HepG2 (cell line): Measurements from ENCODE around the gene SLC6A14. TPM values are rescaled to one million over a fixed set of nuclear protein-coding genes. Genes with fewer than 3 reads are reported as not detected.
A peak's percentile ranks its signal among the peaks of the same experiment; 100 is the strongest.

Experiments used
- ATAC-seq: fragments of 200-7000 bp; cut with Tn5 transposase; 3 replicates; pipeline ENCODE4 v1.9.1; 2020; ENCODE audit warnings: mild to moderate bottlenecking, moderate library complexity
- BruUV-seq: library from RNA; stranded (reverse); fragments of 400-500 nt; replicated peaks from 2 replicates; lab custom pipeline; 2021; lab: Mats Ljungman, UMichigan
- CTCF ChIA-PET: fragments of 300-600 bp; formaldehyde crosslinking; extraction: SDS; loops from one replicate; lab custom pipeline; 2021; ENCODE audit warnings: low total read pairs, inconsistent platforms, low intra/inter-chr PET ratio; lab: Yijun Ruan, JAX
- POLR2A ChIA-PET: fragments of 350-600 bp; sonication (Branson Sonifier 250); formaldehyde crosslinking; loops from one replicate; lab custom pipeline; 2020; ENCODE audit warnings: antibody characterized with exemption, inconsistent platforms; lab: Yijun Ruan, JAX
- DNase-seq: peaks from one replicate; pipeline ENCODE4 v3.0.0-alpha.2; 2015; ENCODE audit warnings: low spot score
- FAIRE-seq: peaks from 3 replicates; lab custom pipeline; 2011; peaks lifted over from hg19 to GRCh38; lab: Jason Lieb, UNC
- H2AFZ ChIP-seq: one replicate; pipeline ENCODE4 v1.6.1; 2011; ENCODE audit warnings: low read length, inconsistent platforms
- H3K27ac ChIP-seq: fragments of 300-600 bp; 3 replicates; pipeline ENCODE4 v1.8.0; 2011; ENCODE audit warnings: mixed run types, mild to moderate bottlenecking, mixed read lengths, low read length, inconsistent platforms; ENCODE audit not compliant: insufficient read depth; ENCODE audit errors: extremely low read length
- H3K27me3 ChIP-seq, 2 experiments: fragments of 200-600 bp in 1 of 2; 2 replicates in 1 of 2; 3 replicates in 1 of 2; pipeline versions ENCODE4 v1.6.0 to v1.8.0; 2011; ENCODE audit warnings: low read length in 2 of 2, mild to moderate bottlenecking in 2 of 2, moderate library complexity in 2 of 2, inconsistent platforms in 1 of 2; ENCODE audit not compliant: insufficient read depth in 2 of 2, control insufficient read depth in 1 of 2
- H3K36me3 ChIP-seq, 2 experiments: fragments of 200-600 bp in 1 of 2; replicated peaks in 1 of 2; 2 replicates in 1 of 2; 3 replicates in 1 of 2; pipeline versions ENCODE4 v1.5.1 to v1.8.0; 2011; ENCODE audit warnings: low read length in 2 of 2, inconsistent platforms in 1 of 2; ENCODE audit not compliant: insufficient read depth in 2 of 2, control insufficient read depth in 1 of 2
- H3K4me1 ChIP-seq: 2 replicates; pipeline ENCODE4 v1.5.1; 2012; ENCODE audit warnings: low read length, inconsistent platforms; ENCODE audit not compliant: insufficient read depth
- H3K4me2 ChIP-seq: 2 replicates; pipeline ENCODE4 v1.6.0; 2011; ENCODE audit warnings: low read depth, low read length, inconsistent platforms
- H3K4me3 ChIP-seq, 3 experiments: fragments of 200-600 bp in 1 of 3; sonication (generic), shearing (Covaris generic) in 1 of 3; replicated peaks in 1 of 3; 2 replicates each; pipeline ENCODE4 v1.5.1; 2011 to 2016; ENCODE audit warnings: low read length in 3 of 3, inconsistent platforms in 2 of 3, low read depth in 2 of 3, mild to moderate bottlenecking in 2 of 3, control low read depth in 1 of 3, mixed read lengths in 1 of 3; ENCODE audit not compliant: insufficient read depth in 1 of 3
- H3K79me2 ChIP-seq: one replicate; pipeline ENCODE4 v1.6.1; 2011; ENCODE audit warnings: low read length, inconsistent platforms; ENCODE audit not compliant: insufficient read depth
- H3K9ac ChIP-seq: 2 replicates; pipeline ENCODE4 v1.6.0; 2011; ENCODE audit warnings: mild to moderate bottlenecking, low read depth, low read length, inconsistent platforms; ENCODE audit not compliant: insufficient read depth
- H3K9me3 ChIP-seq: 2 replicates; pipeline ENCODE4 v1.5.1; 2012; ENCODE audit warnings: mild to moderate bottlenecking, low read length
- H4K20me1 ChIP-seq: 2 replicates; pipeline ENCODE4 v1.6.0; 2011; ENCODE audit warnings: inconsistent platforms, mild to moderate bottlenecking, low read length, moderate library complexity; ENCODE audit not compliant: insufficient read depth
- AHR ChIP-seq: IDR thresholded peaks from 2 replicates; pipeline ENCODE4 v1.6.1; 2018; ENCODE audit warnings: missing genetic modification reagents, missing compliant biosample characterization
- ARID2 ChIP-seq: sonication (generic); formaldehyde crosslinking; IDR thresholded peaks from 2 replicates; pipeline ENCODE4 v1.8.1; 2022; ENCODE audit warnings: mild to moderate bottlenecking, missing genetic modification reagents, borderline replicate concordance
- CBX5 ChIP-seq: sonication (generic); formaldehyde crosslinking; IDR thresholded peaks from 2 replicates; pipeline ENCODE4 v1.4.0; 2020; ENCODE audit warnings: missing genetic modification reagents, borderline replicate concordance
- E2F5 ChIP-seq: sonication (generic); formaldehyde crosslinking; conservative IDR thresholded peaks from 2 replicates; pipeline ENCODE4 v1.4.0; 2020; ENCODE audit warnings: missing genetic modification reagents
- FOXA1 ChIP-seq, 2 experiments: fragments of 450-650 bp in 1 of 2; sonication (generic) in 1 of 2; formaldehyde crosslinking in 1 of 2; IDR thresholded peaks; 2 replicates each; pipeline versions ENCODE4 v1.4.0 to v1.6.1; 2016 to 2020; ENCODE audit warnings: missing genetic modification reagents in 1 of 2
- FOXA3 ChIP-seq: IDR thresholded peaks from 2 replicates; pipeline ENCODE4 v1.6.1; 2016; ENCODE audit warnings: missing genetic modification reagents, missing compliant biosample characterization
- FOXP4 ChIP-seq: sonication (generic); formaldehyde crosslinking; IDR thresholded peaks from 2 replicates; pipeline ENCODE4 v1.4.0; 2020; ENCODE audit warnings: missing genetic modification reagents
- HBP1 ChIP-seq: IDR thresholded peaks from 2 replicates; pipeline ENCODE4 v1.6.1; 2016; ENCODE audit warnings: low read depth, control low read depth
- HIVEP1 ChIP-seq: sonication (generic); formaldehyde crosslinking; IDR thresholded peaks from 2 replicates; pipeline ENCODE4 v1.4.0; 2020; ENCODE audit warnings: mild to moderate bottlenecking, missing genetic modification reagents
- KLF11 ChIP-seq: IDR thresholded peaks from 2 replicates; pipeline ENCODE4 v1.6.1; 2016; ENCODE audit warnings: missing compliant biosample characterization
- NCOA2 ChIP-seq: sonication (generic); formaldehyde crosslinking; IDR thresholded peaks from 2 replicates; pipeline ENCODE4 v1.8.0; 2022; ENCODE audit warnings: inconsistent platforms
- NCOA5 ChIP-seq: sonication (generic); formaldehyde crosslinking; IDR thresholded peaks from 2 replicates; pipeline ENCODE4 v1.4.0; 2020; ENCODE audit warnings: missing genetic modification reagents
- NPAS2 ChIP-seq: sonication (generic); formaldehyde crosslinking; IDR thresholded peaks from 2 replicates; pipeline ENCODE4 v1.8.0; 2022; ENCODE audit warnings: mild to moderate bottlenecking, missing genetic modification reagents, borderline replicate concordance
- PAX8 ChIP-seq: sonication (generic); formaldehyde crosslinking; IDR thresholded peaks from 2 replicates; pipeline ENCODE4 v1.8.0; 2022; ENCODE audit warnings: mild to moderate bottlenecking, missing genetic modification reagents, borderline replicate concordance
- PITX1 ChIP-seq: sonication (generic); formaldehyde crosslinking; IDR thresholded peaks from 2 replicates; pipeline ENCODE4 v1.5.1; 2020; ENCODE audit warnings: mild to moderate bottlenecking, missing genetic modification reagents
- SOX13 ChIP-seq, 3 experiments: fragments of 450-650 bp in 1 of 3; sonication (generic) in 1 of 3; formaldehyde crosslinking in 1 of 3; IDR thresholded peaks in 2 of 3; conservative IDR thresholded peaks in 1 of 3; 2 replicates each; pipeline versions ENCODE4 v1.5.0 to v1.6.1; 2016 to 2020; ENCODE audit warnings: antibody characterized with exemption in 1 of 3, mild to moderate bottlenecking in 1 of 3, missing compliant biosample characterization in 1 of 3, missing genetic modification reagents in 1 of 3, moderate library complexity in 1 of 3
- SOX6 ChIP-seq, 2 experiments: fragments of 450-650 bp in 1 of 2; sonication (generic) in 1 of 2; formaldehyde crosslinking in 1 of 2; IDR thresholded peaks; 2 replicates each; pipeline versions ENCODE4 v1.4.0 to v1.6.1; 2017 to 2020; ENCODE audit warnings: antibody characterized with exemption in 1 of 2, mild to moderate bottlenecking in 1 of 2, missing genetic modification reagents in 1 of 2
- TAF15 ChIP-seq: fragments of 200-400 bp; formaldehyde crosslinking; IDR thresholded peaks from one replicate; pipeline ENCODE4 v1.6.1; 2018; ENCODE audit warnings: mild to moderate bottlenecking, low read depth, low read length; ENCODE audit not compliant: poor library complexity, severe bottlenecking
- ZFAT ChIP-seq: sonication (generic); formaldehyde crosslinking; conservative IDR thresholded peaks from 2 replicates; pipeline ENCODE4 v1.8.1; 2023; ENCODE audit warnings: missing genetic modification reagents, inconsistent platforms
- ZNF235 ChIP-seq: sonication (generic); formaldehyde crosslinking; IDR thresholded peaks from 2 replicates; pipeline ENCODE4 v1.8.1; 2023; ENCODE audit warnings: mild to moderate bottlenecking, missing genetic modification reagents, borderline replicate concordance
- ZNF557 ChIP-seq: sonication (generic); formaldehyde crosslinking; IDR thresholded peaks from 2 replicates; pipeline ENCODE4 v1.4.0; 2020; ENCODE audit warnings: missing genetic modification reagents
- ZNF781 ChIP-seq: sonication (generic); formaldehyde crosslinking; IDR thresholded peaks from 2 replicates; pipeline ENCODE4 v1.5.1; 2020; ENCODE audit warnings: borderline replicate concordance, mild to moderate bottlenecking, missing genetic modification reagents; ENCODE audit errors: not compliant biosample characterization
- in situ Hi-C: cut with HindIII; loops from 2 replicates; pipeline ENCODE4 v1.10.0; 2017; ENCODE audit warnings: low pct_unique_long_range_greater_than_20kb; ENCODE audit not compliant: extremely low pct_ligation_motif_present
- intact Hi-C: fragments of 100-400 bp; cut with micrococcal nuclease; formaldehyde crosslinking; loops from one replicate; pipeline ENCODE4 v1.10.0; 2022; ENCODE audit not compliant: unreplicated experiment
- polyA plus RNA-seq, 8 experiments: library from polyadenylated mRNA; depleted of rRNA in 3 of 8; stranded (reverse) in 7 of 8; unstranded in 1 of 8; fragments of >200 nt; fragmentation: Illumina TruSeq in 4 of 8; extraction: Trizol in 4 of 8; gene quantifications; 2 replicates each; pipeline versions ENCODE4 v1.2.1 to v1.2.3, GENCODE V29; 2011 to 2016; ENCODE audit warnings: low read depth in 4 of 8, missing spikeins in 1 of 8, mixed read lengths in 1 of 8; ENCODE audit not compliant: insufficient read depth in 1 of 8
- total RNA-seq, 5 experiments: library from RNA; depleted of rRNA; stranded (reverse); fragments of >200 nt; fragmentation: Illumina TruSeq; extraction: Trizol; gene quantifications; 2 replicates each; pipeline ENCODE4 v1.2.3, GENCODE V29; 2016; ENCODE audit warnings: low read depth in 1 of 5

Gene SLC6A14
- total and polyA plus RNA-seq, 2 of the 13 experiments (the other 11 are each of a cell fraction or from before 2014, with no cell fraction given): 22.6 to 70.2 TPM

GRCh38 chrX:116435597-116435996 is 809 bp upstream of the SLC6A14 start:
- peak overlapping the region in 2 of 3 experiments; percentile 50 to 67; a peak in 2 of 6 replicates for H3K4me3 ChIP-seq
- peak; percentile 70 for ATAC-seq
- intact Hi-C loops (no loop called here), in situ Hi-C loops (no loop called here)
- peak overlapping the region; percentile 71 for H3K9ac ChIP-seq
- H3K9me3 ChIP-seq: no peaks in the 10 kb centered on the region
- no peak overlapping the region for H2AFZ ChIP-seq
- no peak for FAIRE-seq
- no TSS peak for BruUV-seq
- H3K36me3 ChIP-seq: no peaks in the 10 kb centered on the region
- DNase-seq: peak; percentile 53
- ChIA-PET POLR2A (no interaction called here), CTCF (no interaction called here)
- peak overlapping the region; percentile 76 for H3K27ac ChIP-seq
- H3K4me2 ChIP-seq: peak overlapping the region; percentile 74
- H3K27me3 ChIP-seq: no peaks in the 10 kb centered on the region
- H3K4me1 ChIP-seq: peaks cover 22% of the 10 kb centered on the region
- H3K79me2 ChIP-seq: peaks cover 23% of the 10 kb centered on the region
- no peaks in the 10 kb centered on the region for H4K20me1 ChIP-seq
- TF ChIP-seq ZNF781 (CRISPR knock-in tag) (no peak), NCOA2 (peak; percentile 69; the same call in 1 of the 2 replicates), CBX5 (CRISPR knock-in tag) (no peak), FOXP4 (CRISPR knock-in tag) (0 out of 2 replicates have a peak, but pooled peaks have one; percentile 12), HBP1 (CRISPR knock-in tag) (no peak), HIVEP1 (no peak), E2F5 (CRISPR knock-in tag) (no peak), TAF15 (no peak), FOXA3 (CRISPR knock-in tag) (0 out of 2 replicates have a peak, but pooled peaks have one; percentile 40), FOXA1 (IDR thresholded peaks at IDR 0.05) (no peak), FOXA1 (CRISPR knock-in tag; IDR thresholded peaks at IDR 0.05) (peak; percentile 32; the same call in 1 of the 2 replicates), SOX13 (IDR thresholded peaks at IDR 0.05) (no peak), SOX13 (CRISPR knock-in tag; conservative IDR thresholded peaks at IDR 0.05 in 1 of 2, IDR thresholded peaks at IDR 0.05 in 1 of 2) (peak in 1 of 2 experiments; percentile 62; a peak in 2 of 4 replicates), ARID2 (CRISPR knock-in tag) (no peak), PAX8 (no peak), ZNF557 (CRISPR knock-in tag) (no peak), SOX6 (IDR thresholded peaks at IDR 0.05) (no peak), SOX6 (CRISPR knock-in tag; IDR thresholded peaks at IDR 0.05) (peak; percentile 33; the same call in 1 of the 2 replicates), KLF11 (CRISPR knock-in tag) (no peak), ZFAT (CRISPR knock-in tag) (no peak), NPAS2 (CRISPR knock-in tag) (no peak), PITX1 (CRISPR knock-in tag) (no peak), ZNF235 (CRISPR knock-in tag) (no peak), AHR (CRISPR knock-in tag) (no peak), NCOA5 (CRISPR knock-in tag) (no peak)
